ENCODE data around the gene HLCS. TPM values are rescaled to one million over a fixed set of nuclear protein-coding genes. Genes with fewer than 3 reads are reported as not detected.

HLCS gene
- total and polyA plus RNA-seq, 2 experiments from 2014 or later, result 10.6 to 30.4 TPM

DNA sequence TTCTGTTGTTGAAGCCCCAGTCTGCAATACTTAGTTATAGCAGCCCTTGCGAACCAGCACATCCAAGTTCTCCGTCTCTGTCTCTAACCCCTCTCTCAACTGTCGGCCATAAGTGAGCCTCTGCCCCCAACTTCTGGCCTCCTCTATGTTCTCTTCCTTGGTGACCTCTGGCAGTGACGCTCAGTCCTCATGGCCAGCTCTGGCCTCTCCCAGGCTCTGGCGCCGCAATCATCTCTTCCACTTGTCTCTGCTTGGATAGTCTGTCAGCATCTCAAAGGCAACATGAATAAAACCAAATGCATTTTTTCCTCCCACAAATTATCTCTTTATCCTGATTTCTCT lies 8.4 kb upstream of the HLCS start:
- H3K4me1 ChIP-seq (ENCODE audit: insufficient read depth), result no peaks in the 10 kb centered on the region
- TF ChIP-seq EZH2 (IDR thresholded peaks at IDR 0.05; ENCODE audit: borderline replicate concordance), result no peak
- TF ChIP-seq, protein P1, sequence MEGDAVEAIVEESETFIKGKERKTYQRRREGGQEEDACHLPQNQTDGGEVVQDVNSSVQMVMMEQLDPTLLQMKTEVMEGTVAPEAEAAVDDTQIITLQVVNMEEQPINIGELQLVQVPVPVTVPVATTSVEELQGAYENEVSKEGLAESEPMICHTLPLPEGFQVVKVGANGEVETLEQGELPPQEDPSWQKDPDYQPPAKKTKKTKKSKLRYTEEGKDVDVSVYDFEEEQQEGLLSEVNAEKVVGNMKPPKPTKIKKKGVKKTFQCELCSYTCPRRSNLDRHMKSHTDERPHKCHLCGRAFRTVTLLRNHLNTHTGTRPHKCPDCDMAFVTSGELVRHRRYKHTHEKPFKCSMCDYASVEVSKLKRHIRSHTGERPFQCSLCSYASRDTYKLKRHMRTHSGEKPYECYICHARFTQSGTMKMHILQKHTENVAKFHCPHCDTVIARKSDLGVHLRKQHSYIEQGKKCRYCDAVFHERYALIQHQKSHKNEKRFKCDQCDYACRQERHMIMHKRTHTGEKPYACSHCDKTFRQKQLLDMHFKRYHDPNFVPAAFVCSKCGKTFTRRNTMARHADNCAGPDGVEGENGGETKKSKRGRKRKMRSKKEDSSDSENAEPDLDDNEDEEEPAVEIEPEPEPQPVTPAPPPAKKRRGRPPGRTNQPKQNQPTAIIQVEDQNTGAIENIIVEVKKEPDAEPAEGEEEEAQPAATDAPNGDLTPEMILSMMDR (IDR thresholded peaks at IDR 0.05; ENCODE audit: poor library complexity), result no peak
- TF ChIP-seq EZH2phosphoT487 (IDR thresholded peaks at IDR 0.05; ENCODE audit: low read depth, severe bottlenecking, unreplicated experiment), result no peak
- WGBS (ENCODE audit: low lambda C conversion rate, missing lambda C conversion rate), result 89% methylated on average over 6 of the region's 6 CpGs
- no peak overlapping the region for H2AFZ ChIP-seq
- H3K36me3 ChIP-seq (replicated peaks; ENCODE audit: insufficient read depth, low read depth), result no peaks in the 10 kb centered on the region
- H3K9me3 ChIP-seq (ENCODE audit: low read depth), result no peaks in the 10 kb centered on the region
- H3K27ac ChIP-seq, result no peak overlapping the region
- H3K4me2 ChIP-seq, result no peak overlapping the region
- no peaks in the 10 kb centered on the region for H4K20me1 ChIP-seq (ENCODE audit: insufficient read depth, poor library complexity, severe bottlenecking)
- H3K4me3 ChIP-seq, result no peak overlapping the region
- no peak for DNase-seq (ENCODE audit: low spot score)
- H3K9me2 ChIP-seq (replicated peaks; ENCODE audit: insufficient read depth), result no peaks in the 10 kb centered on the region
- H3K27me3 ChIP-seq, result no peaks in the 10 kb centered on the region
- H3K79me2 ChIP-seq, result no peaks in the 10 kb centered on the region

- no peak for DNase-seq (ENCODE audit: low spot score)
- WGBS (ENCODE audit: low lambda C conversion rate, missing lambda C conversion rate), result 89% methylated on average over 14 of the region's 14 CpGs
- Histone ChIP-seq H3K4me3 (no peak overlapping the region), H3K36me3 (replicated peaks; ENCODE audit: insufficient read depth, low read depth) (no peaks in the 10 kb centered on the region), H3K79me2 (no peaks in the 10 kb centered on the region), H3K27ac (no peak overlapping the region), H3K9me2 (replicated peaks; ENCODE audit: insufficient read depth) (no peaks in the 10 kb centered on the region), H3K4me1 (ENCODE audit: insufficient read depth) (no peaks in the 10 kb centered on the region), H2AFZ (no peak overlapping the region), H3K27me3 (no peaks in the 10 kb centered on the region), H4K20me1 (ENCODE audit: insufficient read depth, poor library complexity, severe bottlenecking) (no peaks in the 10 kb centered on the region), H3K9me3 (ENCODE audit: low read depth) (no peaks in the 10 kb centered on the region), H3K4me2 (no peak overlapping the region)
- TF ChIP-seq EZH2 (IDR thresholded peaks at IDR 0.05; ENCODE audit: borderline replicate concordance) (no peak), EZH2phosphoT487 (IDR thresholded peaks at IDR 0.05; ENCODE audit: low read depth, severe bottlenecking, unreplicated experiment) (no peak)
- TF ChIP-seq, protein P1 (IDR thresholded peaks at IDR 0.05; ENCODE audit: poor library complexity), result no peak
These were observed 7.7 kb upstream of the HLCS start for GRCh38 chr21:36973986-36974850.

- Histone ChIP-seq H3K4me2 (no peak overlapping the region), H3K9me2 (replicated peaks; ENCODE audit: insufficient read depth) (no peaks in the 10 kb centered on the region), H2AFZ (no peak overlapping the region), H3K36me3 (replicated peaks; ENCODE audit: insufficient read depth, low read depth) (no peaks in the 10 kb centered on the region), H3K4me3 (no peak overlapping the region), H3K4me1 (ENCODE audit: insufficient read depth) (peaks cover 7% of the 10 kb centered on the region), H3K79me2 (peaks cover 5% of the 10 kb centered on the region), H3K27ac (no peak overlapping the region), H4K20me1 (ENCODE audit: insufficient read depth, poor library complexity, severe bottlenecking) (no peaks in the 10 kb centered on the region), H3K27me3 (no peaks in the 10 kb centered on the region), H3K9me3 (ENCODE audit: low read depth) (no peaks in the 10 kb centered on the region)
- no peak for DNase-seq (ENCODE audit: low spot score)
- TF ChIP-seq, protein P1 (IDR thresholded peaks at IDR 0.05; ENCODE audit: poor library complexity), result no peak
- TF ChIP-seq EZH2 (IDR thresholded peaks at IDR 0.05; ENCODE audit: borderline replicate concordance) (no peak), EZH2phosphoT487 (IDR thresholded peaks at IDR 0.05; ENCODE audit: low read depth, severe bottlenecking, unreplicated experiment) (no peak)
- 100% methylated on average over 1 of the region's 1 CpG for WGBS (ENCODE audit: low lambda C conversion rate, missing lambda C conversion rate)
These were observed 2.5 kb upstream of the HLCS start for GRCh38 chr21:36968976-36969375.
